PC-3 (cell line): ENCODE data around the gene BIVM. TPM values are rescaled to one million over a fixed set of nuclear protein-coding genes. Genes with fewer than 3 reads are reported as not detected.

Source experiments
- ATAC-seq: fragments of 200-7000 bp; cut with Tn5 transposase; 2 replicates; pipeline ENCODE4 v1.9.1; 2020; ENCODE audit warnings: mild to moderate bottlenecking, moderate library complexity
- BruUV-seq: library from RNA; stranded (reverse); fragments of 400-500 nt; replicated peaks from 2 replicates; lab custom pipeline; 2021; lab: Mats Ljungman, UMichigan
- CTCF ChIA-PET: fragments of 300-600 bp; sonication (Branson Sonifier 250); formaldehyde crosslinking; loops from one replicate; lab custom pipeline; 2022; ENCODE audit warnings: antibody characterized with exemption; lab: Charles Lee
- POLR2A ChIA-PET: fragments of 300-600 bp; sonication (Branson Sonifier 250); formaldehyde crosslinking; loops from one replicate; lab custom pipeline; 2022; ENCODE audit warnings: antibody characterized with exemption; ENCODE audit not compliant: unreplicated experiment; lab: Charles Lee
- DNase-seq: peaks from one replicate; pipeline ENCODE4 v3.0.0-alpha.2; 2015
- H2AFZ ChIP-seq: fragments of 300-600 bp; sonication (generic); 2 replicates; pipeline ENCODE4 v1.6.0; 2016; ENCODE audit warnings: antibody characterized with exemption, low read length
- H3F3A ChIP-seq: fragments of 300-600 bp; sonication (generic); one replicate; pipeline ENCODE4 v1.6.0; 2017; ENCODE audit warnings: antibody characterized with exemption, low read length, control low read depth, mild to moderate bottlenecking; ENCODE audit not compliant: unreplicated experiment
- H3K27ac ChIP-seq: fragments of 300-600 bp; sonication (generic); 2 replicates; pipeline ENCODE4 v1.5.1; 2016; ENCODE audit warnings: mild to moderate bottlenecking, low read length
- H3K27me3 ChIP-seq: fragments of 300-600 bp; sonication (generic); 2 replicates; pipeline ENCODE4 v1.6.1; 2016; ENCODE audit warnings: low read length, mixed read lengths
- H3K36me3 ChIP-seq: fragments of 300-600 bp; sonication (generic); 2 replicates; pipeline ENCODE4 v1.6.1; 2016; ENCODE audit warnings: low read depth, mixed run types, low read length, mixed read lengths
- H3K4me1 ChIP-seq: fragments of 300-600 bp; sonication (generic); 2 replicates; pipeline ENCODE4 v1.5.1; 2016; ENCODE audit warnings: low read length; ENCODE audit not compliant: insufficient read depth
- H3K4me2 ChIP-seq: fragments of 300-600 bp; sonication (generic); 2 replicates; pipeline ENCODE4 v1.6.0; 2016; ENCODE audit warnings: low read length
- H3K4me3 ChIP-seq: fragments of 300-600 bp; sonication (generic); 2 replicates; pipeline ENCODE4 v1.5.1; 2016; ENCODE audit warnings: mild to moderate bottlenecking, low read length, mixed read lengths
- H3K79me2 ChIP-seq: fragments of 300-600 bp; sonication (generic); 2 replicates; pipeline ENCODE4 v1.6.1; 2017; ENCODE audit warnings: low read length, mixed read lengths
- H3K9ac ChIP-seq: fragments of 300-600 bp; sonication (generic); 2 replicates; pipeline ENCODE4 v1.6.0; 2016; ENCODE audit warnings: mild to moderate bottlenecking, low read length
- H3K9me2 ChIP-seq: fragments of 300-600 bp; sonication (generic); replicated peaks from 2 replicates; pipeline ENCODE4 v1.6.1; 2016; ENCODE audit warnings: mixed run types, low read length, mixed read lengths
- H3K9me3 ChIP-seq: fragments of 300-600 bp; sonication (generic); 2 replicates; pipeline ENCODE4 v1.6.1; 2016; ENCODE audit warnings: low read length, mixed read lengths
- H4K20me1 ChIP-seq: fragments of 300-600 bp; sonication (generic); 2 replicates; pipeline ENCODE4 v1.6.1; 2016; ENCODE audit warnings: low read length, mixed read lengths
- CTCF ChIP-seq: fragments of 300-600 bp; sonication (generic); conservative IDR thresholded peaks from 2 replicates; pipeline ENCODE4 v1.5.1; 2017; ENCODE audit warnings: antibody characterized with exemption, low read depth, mild to moderate bottlenecking, low read length
- EZH2 ChIP-seq: fragments of 300-600 bp; sonication (generic); IDR thresholded peaks from one replicate; pipeline ENCODE4 v1.6.1; 2017; ENCODE audit warnings: antibody characterized with exemption, mild to moderate bottlenecking, low read length; ENCODE audit not compliant: unreplicated experiment
- EZH2phosphoT487 ChIP-seq: fragments of 300-600 bp; sonication (generic); IDR thresholded peaks from 2 replicates; pipeline ENCODE4 v1.6.1; 2018; ENCODE audit warnings: mild to moderate bottlenecking, antibody characterized with exemption, low read length, borderline replicate concordance
- intact Hi-C: fragments of 100-400 bp; cut with micrococcal nuclease; formaldehyde crosslinking; loops from 2 replicates; pipeline ENCODE4 v1.9.0; 2023
- total RNA-seq: library from RNA; depleted of rRNA; stranded (reverse); fragments of >200 nt; gene quantifications from 2 replicates; pipeline ENCODE4 v1.2.3, GENCODE V29; 2014; rRNA removed

BIVM gene
- total RNA-seq, 1 experiment from 2014 or later, result 6.7 TPM

GRCh38 chr13:102881819-102882686 is 83.1 kb downstream of the BIVM start:
- CTCF ChIA-PET, result no interaction called here
- no peak for ATAC-seq

More at GRCh38 chr13:102881819-102882686, 83.1 kb downstream of the BIVM start:
- DNase-seq, result no peak
- no peaks in the 10 kb centered on the region for H3K9me3 ChIP-seq
- no peaks in the 10 kb centered on the region for H3F3A ChIP-seq
- no peaks in the 10 kb centered on the region for H3K36me3 ChIP-seq
- no peak overlapping the region for H3K9ac ChIP-seq
- H3K27ac ChIP-seq, result no peak overlapping the region
- no peak overlapping the region for H3K4me2 ChIP-seq
- BruUV-seq, result no TSS peak
- H3K9me2 ChIP-seq, result no peaks in the 10 kb centered on the region
- H3K27me3 ChIP-seq, result no peaks in the 10 kb centered on the region
- no peaks in the 10 kb centered on the region for H3K79me2 ChIP-seq
- H4K20me1 ChIP-seq, result no peaks in the 10 kb centered on the region
- H3K4me3 ChIP-seq, result no peak overlapping the region
- POLR2A ChIA-PET, result no interaction called here
- H3K4me1 ChIP-seq, result no peaks in the 10 kb centered on the region
- no peak overlapping the region for H2AFZ ChIP-seq
- TF ChIP-seq CTCF (no peak), EZH2phosphoT487 (no peak), EZH2 (no peak)
- intact Hi-C loops, result no loop called here

Other genes with a start within 250 kb of the BIVM start
- 16.1 and 30.4 TPM in 2 replicates for gene TPP2, start 202.1 kb upstream of the BIVM start, total RNA-seq
- not detected in 2 replicates for gene METTL21C, start 104.1 kb upstream of the BIVM start, total RNA-seq
- 15.3 and 16.7 TPM in 2 replicates for gene TEX30, start 25.3 kb upstream of the BIVM start, total RNA-seq
- gene POGLUT2, start 143 bp upstream of the BIVM start, total RNA-seq, result 4.5 and 6.7 TPM in 2 replicates
- gene ERCC5, start 46.9 kb downstream of the BIVM start, total RNA-seq, result 19.3 and 23.7 TPM in 2 replicates